SK-N-SH (cell line): ENCODE measurements around the gene RFX4. TPM values are rescaled to one million over a fixed set of nuclear protein-coding genes. Genes with fewer than 3 reads are reported as not detected.

ENCODE experiments used
- CTCF ChIA-PET: fragments of 300-600, 350-600 bp; formaldehyde crosslinking; extraction: SDS; loops from one replicate; lab custom pipeline; 2021; lab: Yijun Ruan, JAX
- POLR2A ChIA-PET: fragments of 350-600 bp; sonication (Branson Sonifier 250); formaldehyde crosslinking; extraction: SDS; loops from one replicate; lab custom pipeline; 2020; ENCODE audit warnings: antibody characterized with exemption, inconsistent platforms; lab: Yijun Ruan, JAX
- DNase-seq: peaks from one replicate; pipeline ENCODE4 v3.0.0; 2012
- H2AFZ ChIP-seq: fragments of 200-600 bp; sonication (generic); 2 replicates; pipeline ENCODE4 v1.8.1; 2016; ENCODE audit warnings: antibody characterized with exemption, mild to moderate bottlenecking, low read depth
- H3F3A ChIP-seq: fragments of 200-600 bp; sonication (generic); replicated peaks from 2 replicates; pipeline ENCODE3; 2016; ENCODE audit warnings: antibody characterized with exemption, mild to moderate bottlenecking; ENCODE audit not compliant: insufficient read depth
- H3K27ac ChIP-seq, 2 experiments: fragments of 200-500 bp in 1 of 2; fragments of 200-600 bp in 1 of 2; sonication (Bioruptor generic) in 1 of 2; sonication (generic), shearing (Covaris generic) in 1 of 2; 2 replicates each; pipeline versions ENCODE4 v1.5.1 to v1.6.1; 2014 to 2016; ENCODE audit warnings: low read depth in 2 of 2, inconsistent platforms in 1 of 2, low read length in 1 of 2, mild to moderate bottlenecking in 1 of 2, mixed read lengths in 1 of 2
- H3K27me3 ChIP-seq: fragments of 200-600 bp; sonication (generic), shearing (Covaris generic); 2 replicates; pipeline ENCODE4 v1.6.1; 2016; ENCODE audit warnings: mixed run types; ENCODE audit not compliant: insufficient read depth
- H3K36me3 ChIP-seq, 2 experiments: fragments of 200-500 bp in 1 of 2; fragments of 200-600 bp in 1 of 2; sonication (Bioruptor generic) in 1 of 2; sonication (generic) in 1 of 2; replicated peaks in 1 of 2; 2 replicates each; pipeline versions ENCODE3 to v1.5.1; 2014 to 2016; ENCODE audit warnings: low read length in 1 of 2, mild to moderate bottlenecking in 1 of 2; ENCODE audit not compliant: insufficient read depth in 2 of 2, control insufficient read depth in 1 of 2
- H3K4me1 ChIP-seq, 2 experiments: fragments of 200-500 bp in 1 of 2; fragments of 200-600 bp in 1 of 2; sonication (Bioruptor generic) in 1 of 2; sonication (generic), shearing (Covaris generic) in 1 of 2; 2 replicates each; pipeline versions ENCODE4 v1.5.1 to v1.6.1; 2014 to 2016; ENCODE audit warnings: low read depth in 1 of 2, low read length in 1 of 2, mixed run types in 1 of 2; ENCODE audit not compliant: insufficient read depth in 2 of 2, control insufficient read depth in 1 of 2
- H3K4me2 ChIP-seq: fragments of 200-600 bp; sonication (generic), shearing (Covaris generic); 2 replicates; pipeline ENCODE4 v1.6.1; 2017; ENCODE audit warnings: mixed run types
- H3K4me3 ChIP-seq, 2 experiments: fragments of 200-500 bp in 1 of 2; fragments of 200-600 bp in 1 of 2; sonication (Bioruptor generic) in 1 of 2; sonication (generic), shearing (Covaris generic) in 1 of 2; 2 replicates each; pipeline versions ENCODE4 v1.5.1 to v1.8.1; 2014 to 2016; ENCODE audit warnings: low read depth in 2 of 2, inconsistent platforms in 1 of 2, low read length in 1 of 2, mild to moderate bottlenecking in 1 of 2, mixed read lengths in 1 of 2, moderate library complexity in 1 of 2
- H3K79me2 ChIP-seq: fragments of 200-600 bp; sonication (generic); 2 replicates; pipeline ENCODE4 v1.8.1; 2017; ENCODE audit warnings: mild to moderate bottlenecking; ENCODE audit not compliant: insufficient read depth
- H3K9ac ChIP-seq: fragments of 200-600 bp; sonication (generic); 2 replicates; pipeline ENCODE4 v1.6.1; 2017; ENCODE audit warnings: mixed run types
- H3K9me2 ChIP-seq: fragments of 200-600 bp; sonication (generic); 2 replicates; pipeline ENCODE4 v1.6.1; 2017; ENCODE audit warnings: mixed run types
- H3K9me3 ChIP-seq: fragments of 200-600 bp; sonication (generic); 2 replicates; pipeline ENCODE4 v1.6.1; 2017; ENCODE audit warnings: mixed run types, mild to moderate bottlenecking, moderate library complexity
- H4K20me1 ChIP-seq: fragments of 200-600 bp; sonication (generic); 2 replicates; pipeline ENCODE4 v1.6.1; 2017; ENCODE audit warnings: mild to moderate bottlenecking, mixed run types; ENCODE audit not compliant: insufficient read depth
- ELF1 ChIP-seq: IDR thresholded peaks from 2 replicates; pipeline ENCODE4 v1.4.0; 2012
- EP300 ChIP-seq, 2 experiments: IDR thresholded peaks; 2 replicates each; pipeline versions ENCODE4 v1.4.0 to v1.6.1; 2012; ENCODE audit warnings: borderline replicate concordance in 1 of 2, low read depth in 1 of 2, low read length in 1 of 2
- EZH2phosphoT487 ChIP-seq: fragments of 200-600 bp; sonication (generic); IDR thresholded peaks from 2 replicates; pipeline ENCODE4 v1.6.1; 2017; ENCODE audit warnings: low read depth, mixed run types, mild to moderate bottlenecking, antibody characterized with exemption, moderate library complexity, borderline replicate concordance
- FOXJ3 ChIP-seq: sonication (generic); formaldehyde crosslinking; IDR thresholded peaks from 2 replicates; pipeline ENCODE4 v1.5.1; 2020; ENCODE audit warnings: mild to moderate bottlenecking, missing genetic modification reagents
- GABPA ChIP-seq: IDR thresholded peaks from 2 replicates; pipeline ENCODE4 v1.4.0; 2012; ENCODE audit warnings: low read depth, mild to moderate bottlenecking
- GATA2 ChIP-seq: sonication (generic); formaldehyde crosslinking; IDR thresholded peaks from 2 replicates; pipeline ENCODE4 v1.5.0; 2020; ENCODE audit warnings: mild to moderate bottlenecking, missing genetic modification reagents
- MEF2A ChIP-seq: IDR thresholded peaks from 2 replicates; pipeline ENCODE4 v1.4.0; 2012; ENCODE audit warnings: low read depth, borderline replicate concordance
- RCOR1 ChIP-seq: fragments of 150-350 bp; IDR thresholded peaks from 2 replicates; pipeline ENCODE4 v1.6.1; 2017; ENCODE audit warnings: antibody characterized with exemption, low read length
- RFX5 ChIP-seq: IDR thresholded peaks from 2 replicates; pipeline ENCODE4 v1.6.1; 2012; ENCODE audit warnings: mild to moderate bottlenecking, improper control_type of control experiment, low read length
- RXRA ChIP-seq: IDR thresholded peaks from 2 replicates; pipeline ENCODE4 v1.4.0; 2012; ENCODE audit warnings: low read depth, mild to moderate bottlenecking, borderline replicate concordance
- YY1 ChIP-seq: IDR thresholded peaks from 2 replicates; pipeline ENCODE4 v1.4.0; 2012; ENCODE audit warnings: low read depth, mild to moderate bottlenecking
- WGBS: methylation state at CpG from one replicate; pipeline ENCODE4 v1.1.6; 2017; ENCODE audit warnings: low lambda C conversion rate; 5-methylcytosine and 5-hydroxymethylcytosine counted together
- polyA plus RNA-seq, 3 experiments: library from polyadenylated mRNA; depleted of rRNA; stranded (reverse); fragments of >200 nt; gene quantifications; 2 replicates each; pipeline ENCODE4 v1.2.3, GENCODE V29; 2012
- TF ChIP-seq, protein P1 (sequence below): fragments of 150-350 bp; IDR thresholded peaks from 2 replicates; pipeline ENCODE4 v1.6.1; 2016; ENCODE audit warnings: mild to moderate bottlenecking, low read depth, low read length
- TF ChIP-seq, protein P2 (sequence below): IDR thresholded peaks from 2 replicates; pipeline ENCODE4 v1.4.0; 2012; ENCODE audit warnings: low read depth
- TF ChIP-seq, protein P3 (sequence below): fragments of 150-350 bp; IDR thresholded peaks from 2 replicates; pipeline ENCODE4 v1.6.1; 2017; ENCODE audit warnings: antibody characterized with exemption, low read length, low read depth, borderline replicate concordance
- TF ChIP-seq, protein P4 (sequence below): fragments of 200-600 bp; sonication (generic); IDR thresholded peaks from 2 replicates; pipeline ENCODE4 v1.6.1; 2017; ENCODE audit warnings: antibody characterized with exemption, mild to moderate bottlenecking, moderate library complexity

Gene RFX4
- polyA plus RNA-seq, 1 of the 3 experiments (the other 2 are of a cell fraction), result not detected

DNA sequence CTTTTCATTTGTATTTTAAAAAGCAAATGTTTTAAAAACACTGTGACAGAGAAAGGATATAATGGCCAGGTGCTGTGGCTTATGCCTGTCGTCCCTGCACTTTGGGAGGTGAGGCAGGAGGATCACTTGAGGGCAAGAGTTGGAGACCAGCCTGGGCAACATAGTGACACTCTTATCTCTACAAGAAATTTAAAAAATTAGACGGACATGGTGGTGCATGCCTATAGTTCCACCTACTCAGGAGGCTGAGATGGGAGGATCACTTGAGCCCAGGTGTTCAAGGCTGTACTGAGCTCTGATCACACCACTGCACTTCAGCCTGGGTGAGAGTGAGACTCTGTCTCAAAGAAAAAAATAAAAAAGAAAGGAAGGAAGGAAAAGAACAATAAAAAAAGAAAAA, 7.8 kb downstream of the RFX4 start (continued):
- no peak for TF ChIP-seq RXRA
- no peak for TF ChIP-seq MEF2A
- TF ChIP-seq YY1, result no peak
- no peak for TF ChIP-seq EZH2phosphoT487
- TF ChIP-seq GATA2 (CRISPR knock-in tag), result no peak
- no peak for TF ChIP-seq RFX5
- TF ChIP-seq, all 33 proteins: peak for 0

DNA sequence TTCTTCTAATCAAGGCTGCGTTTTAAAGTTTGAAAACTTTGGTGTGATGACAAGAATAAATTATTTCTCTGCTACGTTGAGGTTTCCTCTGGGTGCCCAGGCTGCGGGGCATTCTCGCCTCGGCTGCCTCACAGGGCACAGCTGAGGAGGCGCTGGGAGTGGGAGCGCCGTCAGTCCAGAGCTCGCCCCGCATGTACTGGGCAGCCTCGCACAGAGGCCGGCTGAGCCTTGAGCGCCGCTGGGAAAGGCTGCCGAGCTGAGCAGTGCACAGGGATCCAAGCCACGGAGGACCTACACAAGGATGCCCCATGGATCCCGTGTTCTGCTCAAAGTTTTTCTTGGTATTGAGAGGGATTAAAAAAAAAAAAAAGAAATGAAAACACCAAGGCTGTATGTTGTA, 11.6 kb downstream of the RFX4 start:
- Histone ChIP-seq H3K79me2 (no peaks in the 10 kb centered on the region), H3K27ac (no peak overlapping the region), H3K9ac (no peak overlapping the region), H3K4me3 (no peak overlapping the region), H3F3A (no peaks in the 10 kb centered on the region), H3K4me1 (no peaks in the 10 kb centered on the region), H3K36me3 (no peaks in the 10 kb centered on the region), H3K9me3 (no peaks in the 10 kb centered on the region), H4K20me1 (no peaks in the 10 kb centered on the region), H3K27me3 (peaks cover 20% of the 10 kb centered on the region)
- DNase-seq, result peak; percentile 34
- WGBS, result 54% methylated on average over 12 of the region's 17 CpGs
- POLR2A ChIA-PET, result no interaction called here
- CTCF ChIA-PET, result interaction anchor here (0.9 kb wide), 1 partner anchor 11 kb away, joined by 3 read pairs; no protein-coding TSS in a partner anchor
- no peak for TF ChIP-seq RCOR1
- no peak for TF ChIP-seq GABPA
- no peak for TF ChIP-seq RFX5
- TF ChIP-seq, protein P1, sequence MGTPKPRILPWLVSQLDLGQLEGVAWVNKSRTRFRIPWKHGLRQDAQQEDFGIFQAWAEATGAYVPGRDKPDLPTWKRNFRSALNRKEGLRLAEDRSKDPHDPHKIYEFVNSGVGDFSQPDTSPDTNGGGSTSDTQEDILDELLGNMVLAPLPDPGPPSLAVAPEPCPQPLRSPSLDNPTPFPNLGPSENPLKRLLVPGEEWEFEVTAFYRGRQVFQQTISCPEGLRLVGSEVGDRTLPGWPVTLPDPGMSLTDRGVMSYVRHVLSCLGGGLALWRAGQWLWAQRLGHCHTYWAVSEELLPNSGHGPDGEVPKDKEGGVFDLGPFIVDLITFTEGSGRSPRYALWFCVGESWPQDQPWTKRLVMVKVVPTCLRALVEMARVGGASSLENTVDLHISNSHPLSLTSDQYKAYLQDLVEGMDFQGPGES, result no peak
- TF ChIP-seq, protein P2, sequence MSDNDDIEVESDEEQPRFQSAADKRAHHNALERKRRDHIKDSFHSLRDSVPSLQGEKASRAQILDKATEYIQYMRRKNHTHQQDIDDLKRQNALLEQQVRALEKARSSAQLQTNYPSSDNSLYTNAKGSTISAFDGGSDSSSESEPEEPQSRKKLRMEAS, result no peak
- no peak for TF ChIP-seq YY1
- no peak for TF ChIP-seq ELF1
- no peak for TF ChIP-seq FOXJ3 (CRISPR knock-in tag)
- TF ChIP-seq EP300 (IDR thresholded peaks at IDR 0.05; ENCODE audit: borderline replicate concordance in 1 of 2, low read depth in 1 of 2, low read length in 1 of 2), result no peak
- TF ChIP-seq GATA2 (CRISPR knock-in tag), result no peak
- TF ChIP-seq, all 33 proteins: peak for 0
- Histone ChIP-seq H2AFZ (no peak overlapping the region), H3K4me2 (no peak overlapping the region), H3K9me2 (no peaks in the 10 kb centered on the region)

DNA sequence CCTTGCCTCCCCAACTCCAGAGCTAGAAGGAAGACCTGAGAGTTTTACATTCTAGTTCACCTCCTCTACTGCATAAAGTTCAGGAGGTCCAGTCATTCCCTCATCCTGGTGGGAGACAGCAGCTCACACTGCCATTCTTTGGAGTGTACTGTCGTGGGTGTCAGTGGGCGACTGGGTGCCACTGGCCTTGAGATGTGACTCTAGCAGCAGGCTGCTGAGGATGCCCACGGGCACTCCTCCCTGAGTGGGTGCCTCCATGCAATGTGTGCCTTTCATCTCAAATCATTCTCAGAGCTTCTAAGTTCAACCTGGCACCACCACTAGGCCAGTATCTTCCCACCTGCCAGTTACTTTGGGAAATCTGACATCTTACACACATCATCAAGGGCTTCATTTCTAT, 12.5 kb downstream of the RFX4 start:
- H3K9me2 ChIP-seq, result no peaks in the 10 kb centered on the region
- H3K4me3 ChIP-seq, result no peak overlapping the region
- no peaks in the 10 kb centered on the region for H3K4me1 ChIP-seq
- H3K79me2 ChIP-seq, result no peaks in the 10 kb centered on the region
- CTCF ChIA-PET, result interaction anchor here (0.8 kb wide), 1 partner anchor 120 kb away, joined by 3 read pairs; no protein-coding TSS in a partner anchor
- TF ChIP-seq, protein P3, sequence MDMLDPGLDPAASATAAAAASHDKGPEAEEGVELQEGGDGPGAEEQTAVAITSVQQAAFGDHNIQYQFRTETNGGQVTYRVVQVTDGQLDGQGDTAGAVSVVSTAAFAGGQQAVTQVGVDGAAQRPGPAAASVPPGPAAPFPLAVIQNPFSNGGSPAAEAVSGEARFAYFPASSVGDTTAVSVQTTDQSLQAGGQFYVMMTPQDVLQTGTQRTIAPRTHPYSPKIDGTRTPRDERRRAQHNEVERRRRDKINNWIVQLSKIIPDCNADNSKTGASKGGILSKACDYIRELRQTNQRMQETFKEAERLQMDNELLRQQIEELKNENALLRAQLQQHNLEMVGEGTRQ, result no peak
- TF ChIP-seq, protein P4, sequence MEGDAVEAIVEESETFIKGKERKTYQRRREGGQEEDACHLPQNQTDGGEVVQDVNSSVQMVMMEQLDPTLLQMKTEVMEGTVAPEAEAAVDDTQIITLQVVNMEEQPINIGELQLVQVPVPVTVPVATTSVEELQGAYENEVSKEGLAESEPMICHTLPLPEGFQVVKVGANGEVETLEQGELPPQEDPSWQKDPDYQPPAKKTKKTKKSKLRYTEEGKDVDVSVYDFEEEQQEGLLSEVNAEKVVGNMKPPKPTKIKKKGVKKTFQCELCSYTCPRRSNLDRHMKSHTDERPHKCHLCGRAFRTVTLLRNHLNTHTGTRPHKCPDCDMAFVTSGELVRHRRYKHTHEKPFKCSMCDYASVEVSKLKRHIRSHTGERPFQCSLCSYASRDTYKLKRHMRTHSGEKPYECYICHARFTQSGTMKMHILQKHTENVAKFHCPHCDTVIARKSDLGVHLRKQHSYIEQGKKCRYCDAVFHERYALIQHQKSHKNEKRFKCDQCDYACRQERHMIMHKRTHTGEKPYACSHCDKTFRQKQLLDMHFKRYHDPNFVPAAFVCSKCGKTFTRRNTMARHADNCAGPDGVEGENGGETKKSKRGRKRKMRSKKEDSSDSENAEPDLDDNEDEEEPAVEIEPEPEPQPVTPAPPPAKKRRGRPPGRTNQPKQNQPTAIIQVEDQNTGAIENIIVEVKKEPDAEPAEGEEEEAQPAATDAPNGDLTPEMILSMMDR, result no peak
- TF ChIP-seq, all 33 proteins: peak for 0
- no peaks in the 10 kb centered on the region for H3K9me3 ChIP-seq
- DNase-seq, result no peak
- no peak overlapping the region for H3K4me2 ChIP-seq
- no peak overlapping the region for H3K9ac ChIP-seq
- no peaks in the 10 kb centered on the region for H3F3A ChIP-seq
- POLR2A ChIA-PET, result no interaction called here
- no peaks in the 10 kb centered on the region for H3K36me3 ChIP-seq
- peaks cover 16% of the 10 kb centered on the region for H3K27me3 ChIP-seq
- WGBS, result 66% methylated on average over 3 of the region's 3 CpGs
- no peak overlapping the region for H3K27ac ChIP-seq
- no peaks in the 10 kb centered on the region for H4K20me1 ChIP-seq
- H2AFZ ChIP-seq, result no peak overlapping the region
